Stimulated activated CD4-positive, alpha-beta T cell treated with anti-CD3 and anti-CD28 coated beads, TNF-alpha, amount 100 ng/mL, for 24 hours (primary cell): Measurements from ENCODE around the gene MGAT1.
"Not testable (repeated sequence)": the region's sequence is repeated elsewhere in the genome, so short reads cannot be mapped to it uniquely, and the experiment has no call there.

Experiments
- DNase-seq, 3 experiments: peaks; one replicate each; pipeline ENCODE4 v3.0.0-alpha.2; 2020; ENCODE audit warnings: low read depth in 3 of 3

Gene MGAT1

DNA sequence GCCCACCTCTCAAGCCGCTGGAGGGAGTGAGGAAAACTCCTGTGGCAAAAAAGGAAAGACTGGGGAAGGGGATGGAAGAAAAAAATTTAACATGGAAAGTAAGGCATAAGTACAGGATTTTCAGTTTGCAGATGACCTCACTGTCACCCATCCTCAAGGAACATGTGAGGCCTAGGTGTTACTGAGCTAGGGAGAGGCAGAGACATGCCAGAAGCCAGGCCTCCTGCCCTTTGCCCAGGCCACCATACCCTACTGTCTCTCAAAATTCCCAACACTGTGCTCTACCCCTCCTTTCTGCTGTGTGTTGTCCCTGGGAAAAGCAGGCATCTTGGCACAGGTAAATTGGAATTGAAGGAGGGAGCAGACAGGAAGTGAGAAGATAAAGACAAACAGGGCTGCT, 4.4 kb upstream of the MGAT1 start:
- DNase-seq = no peak

- no peak for DNase-seq
Measured at GRCh38 chr5:180806351-180807011, 3.9 kb upstream of the MGAT1 start.

GRCh38 chr5:180804129-180804618, 1.6 kb upstream of the MGAT1 start:
- peak in 1 of 3 experiments; percentile 34 for DNase-seq

DNA sequence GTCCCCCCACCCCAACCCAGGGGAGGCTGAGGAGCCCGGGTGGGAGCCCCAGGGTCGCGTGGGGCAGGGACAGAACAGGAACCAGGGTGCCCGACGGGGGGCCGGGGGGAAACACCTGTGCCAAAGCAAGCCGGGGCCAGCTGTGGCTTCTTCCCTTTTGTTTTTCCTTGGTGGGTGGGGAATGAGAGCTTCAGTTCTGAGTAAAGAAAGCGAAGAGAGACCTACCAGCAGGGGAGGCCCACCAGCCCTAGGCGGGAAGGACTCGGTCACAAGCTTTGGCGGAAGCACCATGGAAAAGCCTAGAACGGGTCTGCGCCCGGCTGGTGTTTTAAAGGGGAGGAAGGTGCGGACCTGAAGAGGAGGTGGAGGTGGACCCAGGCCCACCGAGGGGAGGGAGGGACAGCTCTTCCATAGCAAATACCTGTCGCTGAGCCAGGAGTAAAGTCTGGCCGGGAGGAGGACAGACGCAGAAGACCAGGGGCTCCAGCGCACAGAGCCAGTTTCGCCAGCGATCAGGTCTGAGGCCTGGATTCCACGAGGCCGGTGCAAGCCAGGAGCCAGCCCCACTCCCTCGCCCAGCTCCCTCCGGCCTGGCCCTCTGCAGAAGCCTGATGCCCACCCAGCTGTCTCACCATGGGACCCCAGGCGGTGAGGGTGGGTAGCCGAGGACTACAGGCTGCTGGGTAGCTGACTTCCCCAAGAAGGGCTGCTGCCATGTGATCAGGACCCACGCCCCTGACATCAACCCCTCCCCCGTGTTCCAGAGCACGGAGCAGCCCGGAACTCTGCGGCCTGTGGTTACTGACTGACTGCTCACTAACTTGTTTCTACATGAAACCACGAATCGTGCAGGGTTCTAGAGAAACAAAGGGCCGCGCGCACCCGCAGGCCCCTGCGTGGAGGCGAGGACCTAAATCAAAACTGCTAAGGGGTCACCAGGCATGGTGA, 849 bp upstream of the MGAT1 start:
- peak; percentile 67 to 91 (median 72) for DNase-seq

GRCh38 chr5:180801596-180802324, 846 bp downstream of the MGAT1 start:
- DNase-seq = no peak

DNA sequence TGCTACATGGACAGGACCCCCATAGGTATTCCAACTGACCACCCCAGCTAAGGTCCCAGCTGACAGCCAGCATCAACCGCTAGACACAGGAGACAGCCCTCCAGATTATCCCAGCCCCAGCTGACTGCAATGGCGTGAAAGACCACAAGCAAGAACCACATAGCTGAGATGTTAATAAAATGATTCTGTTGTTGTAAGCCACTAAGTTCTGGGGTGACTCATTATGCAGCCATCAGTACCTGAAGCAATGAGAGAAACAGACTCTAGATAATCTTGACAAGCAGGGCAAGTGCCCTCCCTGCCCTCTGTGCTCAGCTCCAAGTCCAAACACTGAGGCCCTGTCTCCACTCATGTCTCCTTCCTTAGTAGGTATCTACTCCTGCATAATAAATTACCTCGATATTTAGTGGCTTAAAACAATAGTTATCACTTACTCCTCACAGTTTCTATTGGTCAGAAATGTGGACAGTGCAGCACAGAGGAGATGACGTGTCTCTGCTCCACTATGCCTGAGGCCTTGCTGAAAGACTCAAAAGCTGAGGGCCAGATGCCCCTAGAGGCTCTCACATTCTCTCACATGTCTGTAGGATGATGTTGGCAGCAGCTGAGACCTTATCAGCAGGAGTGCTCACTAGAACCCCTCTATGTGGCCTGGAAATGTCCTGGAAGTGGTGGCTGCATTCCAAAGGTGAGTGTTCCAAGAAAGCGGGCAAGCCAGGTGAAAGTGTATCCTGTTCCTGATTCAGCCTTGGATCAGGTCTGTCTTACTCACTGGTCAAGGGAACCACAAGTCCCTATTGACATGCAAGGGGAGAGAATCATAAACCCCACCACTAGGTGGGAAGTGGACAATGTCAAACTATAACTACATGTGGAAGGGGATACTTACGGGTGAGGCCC, 2.5 kb downstream of the MGAT1 start:
- no peak for DNase-seq

DNA sequence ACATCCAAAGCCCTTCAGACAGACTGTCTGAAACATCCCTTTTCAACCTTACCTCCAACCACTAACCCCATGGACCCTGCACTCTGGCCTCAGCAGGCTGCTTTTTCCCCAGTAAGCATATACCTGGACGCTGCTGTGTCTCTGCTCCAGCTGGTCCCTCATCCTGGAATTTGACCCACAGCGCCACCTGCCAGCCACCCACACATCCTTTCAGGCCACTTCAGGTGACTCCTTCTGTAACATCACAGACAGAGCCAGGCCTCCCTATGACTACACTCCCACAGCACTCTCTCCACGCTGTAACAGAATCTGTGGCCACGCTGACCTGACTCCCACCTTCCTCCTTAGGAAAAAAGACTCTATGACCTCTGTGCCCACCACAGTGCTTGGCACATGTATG, 3.4 kb downstream of the MGAT1 start:
- DNase-seq = no peak

DNA sequence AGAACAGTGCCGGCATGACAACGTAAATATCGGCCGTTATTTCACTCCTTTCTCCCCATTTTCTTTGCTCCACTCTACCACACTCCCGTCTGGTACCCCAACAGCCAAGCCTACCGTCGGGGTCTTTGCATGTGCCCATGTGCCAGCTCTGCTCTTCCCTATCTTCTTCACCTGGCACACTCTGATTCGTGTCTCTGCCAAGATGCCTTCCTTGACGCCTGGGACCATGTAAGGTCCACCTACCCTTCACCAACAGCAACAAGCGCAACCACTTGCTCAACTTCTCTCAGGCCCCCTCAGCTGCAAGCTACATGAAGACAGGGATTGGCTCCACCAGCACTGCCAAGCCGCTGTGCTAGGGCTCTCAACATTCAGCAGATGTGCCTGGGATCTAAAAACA, 4.4 kb downstream of the MGAT1 start:
- DNase-seq = no peak

- no peak for DNase-seq
Measured at GRCh38 chr5:180797256-180798192, 5.1 kb downstream of the MGAT1 start.

DNA sequence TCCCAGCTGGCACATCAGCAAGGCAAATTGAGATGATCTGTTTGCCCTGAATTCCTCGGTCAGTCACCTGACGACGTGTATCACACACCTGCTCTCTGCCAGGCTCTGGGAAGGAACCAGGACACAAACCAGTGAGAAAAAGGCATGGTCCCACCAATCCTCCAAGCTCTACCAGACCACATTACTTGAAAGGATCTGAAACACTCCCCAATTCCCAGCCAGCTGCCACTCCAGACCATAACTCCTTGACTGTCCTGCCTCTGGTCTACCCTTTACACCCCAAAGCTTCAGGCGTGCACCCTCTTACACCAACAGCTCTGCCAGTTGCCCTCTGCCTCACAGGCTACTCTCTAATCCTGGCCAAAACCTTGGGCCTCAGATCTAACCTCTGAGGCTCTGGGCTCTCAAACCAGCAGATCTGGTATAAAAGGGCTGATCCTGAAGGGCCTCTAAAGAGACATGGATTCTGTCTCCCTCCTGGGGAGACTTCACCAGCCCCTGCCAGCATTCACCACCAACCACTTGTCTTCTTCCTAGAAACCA, 6.8 kb downstream of the MGAT1 start:
- no peak for DNase-seq

DNA sequence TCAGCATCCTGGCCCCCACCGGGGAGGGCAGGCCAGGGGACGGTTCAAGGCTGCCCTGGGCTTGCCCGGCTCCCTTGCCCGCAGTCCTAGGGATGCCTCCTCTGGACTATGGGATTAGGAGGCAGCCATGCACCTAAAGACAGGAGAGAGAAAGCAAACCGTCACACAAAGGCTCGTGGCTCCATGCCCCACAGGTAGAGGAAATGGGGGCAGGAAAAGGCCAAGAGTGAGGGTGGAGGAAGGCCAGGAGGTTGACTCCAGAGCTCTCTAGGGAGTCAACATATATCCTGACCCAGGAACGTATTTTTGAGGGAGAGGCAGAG, 9.7 kb downstream of the MGAT1 start:
- DNase-seq = no peak

- DNase-seq = no peak
Measured at GRCh38 chr5:180792287-180792964, 10.2 kb downstream of the MGAT1 start.

DNA sequence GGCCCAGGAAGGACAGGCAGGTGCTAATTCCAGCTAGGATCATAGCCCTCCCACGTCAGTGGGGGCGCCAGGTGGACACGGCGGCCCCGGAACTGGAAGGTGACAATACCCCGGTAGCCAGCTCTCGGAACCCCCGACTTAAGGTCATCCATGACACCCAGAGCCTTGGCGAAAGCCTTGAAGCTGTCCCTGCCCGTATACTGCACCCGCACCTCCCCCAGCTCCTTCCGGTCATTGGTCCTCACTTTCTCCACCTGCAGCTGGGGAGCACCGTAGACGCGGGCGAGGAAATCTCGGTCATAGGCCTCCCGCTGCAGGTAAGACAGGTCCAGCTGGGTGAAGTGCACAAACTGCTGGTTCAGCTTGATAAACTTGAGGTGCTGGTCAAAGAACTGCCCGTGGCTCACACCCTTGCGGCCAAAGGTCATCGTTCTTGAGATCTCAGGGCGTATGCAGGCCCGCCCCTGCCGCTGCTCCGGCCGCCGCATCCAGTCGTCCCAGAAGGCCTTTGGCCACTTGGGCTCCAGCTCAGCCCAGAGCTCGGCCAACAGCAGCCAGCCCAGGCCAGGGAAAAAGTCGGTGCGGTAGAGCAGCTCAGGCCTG, 10.9 kb downstream of the MGAT1 start:
- no peak for DNase-seq

DNA sequence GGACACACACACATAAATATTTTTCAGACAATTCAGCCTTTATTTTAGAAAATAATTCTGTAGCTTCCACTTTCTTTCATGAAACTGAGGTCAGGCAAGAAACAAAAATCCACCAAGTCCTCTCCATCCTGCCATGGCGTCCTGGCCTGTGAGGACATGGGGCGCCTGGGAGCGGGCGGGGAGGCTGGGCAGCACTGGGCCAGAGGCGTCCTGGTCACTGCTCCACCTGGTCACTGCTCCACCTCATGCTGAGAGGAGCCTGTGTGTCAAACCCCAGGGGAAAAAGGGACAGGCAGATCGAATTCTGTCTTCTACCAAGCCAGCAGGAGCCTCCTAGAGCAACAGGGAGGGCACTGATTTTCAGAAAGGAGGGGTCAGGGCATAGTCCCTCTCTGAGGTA, 12.1 kb downstream of the MGAT1 start:
- no peak for DNase-seq

DNA sequence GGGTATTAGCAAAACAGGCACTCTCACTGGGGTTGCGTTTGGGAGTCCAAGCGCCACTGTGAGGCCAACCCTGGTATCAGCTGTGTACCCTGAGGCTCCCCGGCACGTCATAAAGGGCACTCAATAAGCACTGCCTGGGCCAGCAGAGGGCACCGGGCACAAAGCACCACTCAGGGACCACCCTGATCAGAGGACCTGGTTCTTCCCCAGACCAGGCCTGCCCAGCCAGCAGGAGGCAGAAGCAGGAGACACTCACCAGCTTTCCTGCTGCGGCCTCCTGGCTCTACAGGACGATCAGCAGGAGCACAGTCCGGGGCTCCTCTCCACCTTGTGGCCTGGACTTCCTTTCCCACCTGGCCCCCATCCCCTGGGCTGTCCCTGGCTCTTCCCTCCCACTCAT, 12.6 kb downstream of the MGAT1 start:
- no peak for DNase-seq

DNA sequence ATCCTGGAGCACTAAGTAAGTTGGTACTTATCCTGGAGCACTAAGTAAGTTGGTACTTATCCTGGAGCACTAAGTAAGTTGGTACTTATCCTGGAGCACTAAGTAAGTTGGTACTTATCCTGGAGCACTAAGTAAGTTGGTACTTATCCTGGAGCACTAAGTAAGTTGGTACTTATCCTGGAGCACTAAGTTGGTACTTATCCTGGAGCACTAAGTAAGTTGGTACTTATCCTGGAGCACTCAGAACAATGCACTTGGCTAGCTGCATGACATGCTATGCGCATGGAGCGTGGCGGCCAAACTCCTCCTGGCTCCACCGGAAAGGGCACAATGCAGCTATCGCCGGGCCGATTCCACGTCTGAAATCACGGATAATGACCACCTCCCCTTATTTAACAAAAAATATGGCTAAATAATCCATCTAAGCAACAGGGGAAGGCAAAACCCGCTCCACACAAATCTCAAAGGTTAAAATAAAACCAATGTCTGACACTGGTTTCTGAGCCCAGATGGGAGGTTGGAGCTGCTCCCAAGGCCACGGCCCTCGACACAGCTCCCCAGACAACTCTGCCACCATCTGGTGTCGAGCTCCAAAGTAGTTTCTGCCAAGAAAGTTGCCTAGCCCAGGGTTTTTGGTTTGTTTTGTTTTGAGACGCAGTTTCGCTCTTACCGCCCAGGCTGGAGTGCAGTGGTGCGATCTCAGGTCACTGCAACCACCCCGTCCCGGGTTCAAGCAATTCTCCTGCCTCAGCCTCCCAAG, 13.8 kb downstream of the MGAT1 start:
- DNase-seq = not testable (repeated sequence)

DNA sequence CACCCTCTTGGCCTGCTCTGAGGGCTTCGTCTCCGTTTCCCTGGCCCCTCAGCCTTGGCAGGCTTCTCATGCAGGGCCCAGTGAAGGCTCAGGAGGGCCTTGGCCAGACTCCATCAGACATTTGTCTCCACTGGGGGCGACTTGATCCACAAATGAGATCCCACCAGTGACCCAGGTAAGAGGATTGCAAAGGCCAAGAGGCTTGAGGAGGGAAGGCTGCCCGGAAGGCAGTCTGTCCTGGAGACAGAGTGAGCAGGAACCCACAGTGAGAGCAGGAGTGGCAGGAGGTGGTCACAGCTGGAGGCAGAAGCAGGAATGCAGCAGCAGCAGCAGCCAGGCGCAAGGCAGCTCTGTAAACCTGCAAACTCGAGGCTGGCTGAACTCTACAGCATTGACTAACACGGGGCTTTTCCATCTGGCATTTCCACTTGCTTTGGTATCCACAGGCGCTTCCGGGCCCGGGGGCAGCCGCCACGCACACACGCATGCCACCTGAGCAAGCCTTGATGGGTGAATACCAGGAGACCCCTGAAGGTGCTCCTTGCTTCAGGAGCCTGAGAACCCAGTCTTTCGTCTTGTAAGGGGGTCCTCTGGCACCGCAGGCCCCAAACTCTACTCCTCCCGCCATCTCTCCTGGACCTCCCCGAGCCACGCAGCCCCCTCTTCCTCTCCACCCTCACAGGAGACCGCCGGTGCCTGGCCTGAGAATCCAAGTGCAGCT, 14.7 kb downstream of the MGAT1 start:
- DNase-seq = no peak
